Panc1 (cell line): ENCODE data around the gene ZMYND10.

ENCODE experiments used
- TF ChIP-seq, protein P1 (sequence below), 2 experiments: IDR thresholded peaks; 2 replicates each; pipeline ENCODE4 v1.6.1; 2011 to 2012; ENCODE audit warnings: low read depth in 2 of 2, control low read depth in 1 of 2, low read length in 1 of 2, mild to moderate bottlenecking in 1 of 2, moderate library complexity in 1 of 2; ENCODE audit not compliant: insufficient read depth in 1 of 2
- TF ChIP-seq, protein P2 (sequence below): fragments of 450-650 bp; IDR thresholded peaks from 2 replicates; pipeline ENCODE4 v1.5.1; 2017; ENCODE audit warnings: mild to moderate bottlenecking

DNA sequence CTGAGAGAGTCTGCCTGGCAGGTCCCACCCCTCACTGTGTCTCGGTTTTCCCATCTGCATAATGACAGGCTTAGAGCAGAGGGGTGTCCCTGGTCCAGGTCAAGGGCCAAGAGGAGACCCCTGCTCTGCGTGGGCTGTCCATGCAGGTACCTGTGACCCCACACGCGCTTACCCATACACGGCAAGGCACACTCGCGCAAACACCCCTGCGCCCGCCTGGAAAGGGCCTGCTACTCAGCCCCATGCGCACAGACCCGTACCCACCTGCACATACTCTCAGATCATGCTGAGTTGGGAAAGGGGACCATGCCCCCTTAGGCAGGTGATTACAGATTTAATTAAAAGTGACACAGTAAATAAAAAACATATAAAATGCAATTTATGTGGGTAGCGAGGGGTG is 37.2 kb upstream of the ZMYND10 start:
- TF ChIP-seq, protein P1, sequence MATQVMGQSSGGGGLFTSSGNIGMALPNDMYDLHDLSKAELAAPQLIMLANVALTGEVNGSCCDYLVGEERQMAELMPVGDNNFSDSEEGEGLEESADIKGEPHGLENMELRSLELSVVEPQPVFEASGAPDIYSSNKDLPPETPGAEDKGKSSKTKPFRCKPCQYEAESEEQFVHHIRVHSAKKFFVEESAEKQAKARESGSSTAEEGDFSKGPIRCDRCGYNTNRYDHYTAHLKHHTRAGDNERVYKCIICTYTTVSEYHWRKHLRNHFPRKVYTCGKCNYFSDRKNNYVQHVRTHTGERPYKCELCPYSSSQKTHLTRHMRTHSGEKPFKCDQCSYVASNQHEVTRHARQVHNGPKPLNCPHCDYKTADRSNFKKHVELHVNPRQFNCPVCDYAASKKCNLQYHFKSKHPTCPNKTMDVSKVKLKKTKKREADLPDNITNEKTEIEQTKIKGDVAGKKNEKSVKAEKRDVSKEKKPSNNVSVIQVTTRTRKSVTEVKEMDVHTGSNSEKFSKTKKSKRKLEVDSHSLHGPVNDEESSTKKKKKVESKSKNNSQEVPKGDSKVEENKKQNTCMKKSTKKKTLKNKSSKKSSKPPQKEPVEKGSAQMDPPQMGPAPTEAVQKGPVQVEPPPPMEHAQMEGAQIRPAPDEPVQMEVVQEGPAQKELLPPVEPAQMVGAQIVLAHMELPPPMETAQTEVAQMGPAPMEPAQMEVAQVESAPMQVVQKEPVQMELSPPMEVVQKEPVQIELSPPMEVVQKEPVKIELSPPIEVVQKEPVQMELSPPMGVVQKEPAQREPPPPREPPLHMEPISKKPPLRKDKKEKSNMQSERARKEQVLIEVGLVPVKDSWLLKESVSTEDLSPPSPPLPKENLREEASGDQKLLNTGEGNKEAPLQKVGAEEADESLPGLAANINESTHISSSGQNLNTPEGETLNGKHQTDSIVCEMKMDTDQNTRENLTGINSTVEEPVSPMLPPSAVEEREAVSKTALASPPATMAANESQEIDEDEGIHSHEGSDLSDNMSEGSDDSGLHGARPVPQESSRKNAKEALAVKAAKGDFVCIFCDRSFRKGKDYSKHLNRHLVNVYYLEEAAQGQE (IDR thresholded peaks at IDR 0.05; ENCODE audit: insufficient read depth in 1 of 2, low read depth in 2 of 2, low read length in 1 of 2) = no peak
- TF ChIP-seq, protein P2, sequence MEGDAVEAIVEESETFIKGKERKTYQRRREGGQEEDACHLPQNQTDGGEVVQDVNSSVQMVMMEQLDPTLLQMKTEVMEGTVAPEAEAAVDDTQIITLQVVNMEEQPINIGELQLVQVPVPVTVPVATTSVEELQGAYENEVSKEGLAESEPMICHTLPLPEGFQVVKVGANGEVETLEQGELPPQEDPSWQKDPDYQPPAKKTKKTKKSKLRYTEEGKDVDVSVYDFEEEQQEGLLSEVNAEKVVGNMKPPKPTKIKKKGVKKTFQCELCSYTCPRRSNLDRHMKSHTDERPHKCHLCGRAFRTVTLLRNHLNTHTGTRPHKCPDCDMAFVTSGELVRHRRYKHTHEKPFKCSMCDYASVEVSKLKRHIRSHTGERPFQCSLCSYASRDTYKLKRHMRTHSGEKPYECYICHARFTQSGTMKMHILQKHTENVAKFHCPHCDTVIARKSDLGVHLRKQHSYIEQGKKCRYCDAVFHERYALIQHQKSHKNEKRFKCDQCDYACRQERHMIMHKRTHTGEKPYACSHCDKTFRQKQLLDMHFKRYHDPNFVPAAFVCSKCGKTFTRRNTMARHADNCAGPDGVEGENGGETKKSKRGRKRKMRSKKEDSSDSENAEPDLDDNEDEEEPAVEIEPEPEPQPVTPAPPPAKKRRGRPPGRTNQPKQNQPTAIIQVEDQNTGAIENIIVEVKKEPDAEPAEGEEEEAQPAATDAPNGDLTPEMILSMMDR = no peak
